ENCODE data around the gene PPP1R12A. TPM values are rescaled to one million over a fixed set of nuclear protein-coding genes. Genes with fewer than 3 reads are reported as not detected.

Gene PPP1R12A
- total RNA-seq, 2 donors from 2014 or later, result 68.7 to 86.9 TPM

- Histone ChIP-seq H3K36me3 (no peaks in the 10 kb centered on the region), H3K9me3 (no peaks in the 10 kb centered on the region), H3K27me3 (replicated peaks; ENCODE audit: insufficient read depth) (no peaks in the 10 kb centered on the region), H3K27ac (no peak overlapping the region), H3K4me1 (replicated peaks) (no peaks in the 10 kb centered on the region), H3K4me3 (no peak overlapping the region)
- TF ChIP-seq POLR2AphosphoS5 (IDR thresholded peaks at IDR 0.05), result no peak
- TF ChIP-seq POLR2A (IDR thresholded peaks at IDR 0.05), result no peak
- no peak for TF ChIP-seq CTCF (IDR thresholded peaks at IDR 0.05)
- intact Hi-C loops (cut with DNase I), result no loop called here
- no peak for DNase-seq (ENCODE audit: low spot score)
- WGBS, result 83% methylated on average over 2 of the region's 2 CpGs
Measured at GRCh38 chr12:79830440-79830839, 104.5 kb downstream of the PPP1R12A start.

GRCh38 chr12:79828924-79829323, 106.0 kb downstream of the PPP1R12A start:
- H3K27me3 ChIP-seq (replicated peaks; ENCODE audit: insufficient read depth), result no peaks in the 10 kb centered on the region
- TF ChIP-seq POLR2AphosphoS5 (IDR thresholded peaks at IDR 0.05) (no peak), POLR2A (IDR thresholded peaks at IDR 0.05) (no peak), CTCF (IDR thresholded peaks at IDR 0.05) (no peak)
- no peaks in the 10 kb centered on the region for H3K9me3 ChIP-seq
- intact Hi-C loops (cut with DNase I), result no loop called here
- no peak for DNase-seq (ENCODE audit: low spot score)
- no peak overlapping the region for H3K4me3 ChIP-seq
- no peak overlapping the region for H3K27ac ChIP-seq
- no peaks in the 10 kb centered on the region for H3K36me3 ChIP-seq
- 87% methylated on average over 2 of the region's 2 CpGs for WGBS
- no peaks in the 10 kb centered on the region for H3K4me1 ChIP-seq (replicated peaks)

- TF ChIP-seq POLR2A (IDR thresholded peaks at IDR 0.05), result no peak
- TF ChIP-seq CTCF (IDR thresholded peaks at IDR 0.05), result no peak
- TF ChIP-seq POLR2AphosphoS5 (IDR thresholded peaks at IDR 0.05), result no peak
- WGBS, result 92% methylated on average over 3 of the region's 3 CpGs
- no peaks in the 10 kb centered on the region for H3K4me1 ChIP-seq (replicated peaks)
- intact Hi-C loops (cut with DNase I), result no loop called here
- H3K4me3 ChIP-seq, result no peak overlapping the region
- no peaks in the 10 kb centered on the region for H3K27me3 ChIP-seq (replicated peaks; ENCODE audit: insufficient read depth)
- no peak overlapping the region for H3K27ac ChIP-seq
- H3K9me3 ChIP-seq, result no peaks in the 10 kb centered on the region
- H3K36me3 ChIP-seq, result no peaks in the 10 kb centered on the region
- DNase-seq (ENCODE audit: low spot score), result no peak
Measured at GRCh38 chr12:79827484-79827883, 107.4 kb downstream of the PPP1R12A start.

GRCh38 chr12:79826267-79827128, 108.4 kb downstream of the PPP1R12A start:
- H3K9me3 ChIP-seq, result no peaks in the 10 kb centered on the region
- H3K36me3 ChIP-seq, result no peaks in the 10 kb centered on the region
- WGBS, result 91% methylated on average over 6 of the region's 6 CpGs
- H3K4me1 ChIP-seq (replicated peaks), result no peaks in the 10 kb centered on the region
- no peaks in the 10 kb centered on the region for H3K27me3 ChIP-seq (replicated peaks; ENCODE audit: insufficient read depth)
- intact Hi-C loops (cut with DNase I), result no loop called here
- TF ChIP-seq POLR2AphosphoS5 (IDR thresholded peaks at IDR 0.05) (no peak), POLR2A (IDR thresholded peaks at IDR 0.05) (no peak), CTCF (IDR thresholded peaks at IDR 0.05) (no peak)
- H3K27ac ChIP-seq, result no peak overlapping the region
- no peak overlapping the region for H3K4me3 ChIP-seq
- no peak for DNase-seq (ENCODE audit: low spot score)

- H3K9me3 ChIP-seq, result no peaks in the 10 kb centered on the region
- H3K4me3 ChIP-seq, result no peak overlapping the region
- DNase-seq (ENCODE audit: low spot score), result no peak
- no peaks in the 10 kb centered on the region for H3K27me3 ChIP-seq (replicated peaks; ENCODE audit: insufficient read depth)
- no peaks in the 10 kb centered on the region for H3K36me3 ChIP-seq
- TF ChIP-seq POLR2AphosphoS5 (IDR thresholded peaks at IDR 0.05) (no peak), POLR2A (IDR thresholded peaks at IDR 0.05) (no peak), CTCF (IDR thresholded peaks at IDR 0.05) (no peak)
- H3K4me1 ChIP-seq (replicated peaks), result no peaks in the 10 kb centered on the region
- intact Hi-C loops (cut with DNase I), result no loop called here
- H3K27ac ChIP-seq, result no peak overlapping the region
Measured at GRCh38 chr12:79822475-79822874, 112.4 kb downstream of the PPP1R12A start.

All from prostate gland (tissue), 2 donors.